SU-DHL-6 (cell line): ENCODE data around the gene UBR7.

ENCODE experiments used
- H2AFZ ChIP-seq: fragments of 200-600 bp; sonication (generic); 2 replicates; pipeline ENCODE4 v1.6.1; 2014; ENCODE audit warnings: low read depth, mild to moderate bottlenecking, moderate library complexity, mixed read lengths, antibody characterized with exemption, low read length; ENCODE audit not compliant: severe bottlenecking
- H3F3A ChIP-seq: fragments of 200-600 bp; shearing (Covaris generic); 2 replicates; pipeline ENCODE4 v1.6.0; 2016; ENCODE audit warnings: antibody characterized with exemption, mild to moderate bottlenecking; ENCODE audit not compliant: insufficient read depth
- H3K27ac ChIP-seq: fragments of 200-600 bp; sonication (generic); 2 replicates; pipeline ENCODE4 v1.5.1; 2016; ENCODE audit warnings: low read depth, mild to moderate bottlenecking, low read length, moderate library complexity, mixed read lengths
- H3K27me3 ChIP-seq: fragments of 200-600 bp; sonication (generic), shearing (Covaris generic); 2 replicates; pipeline ENCODE4 v1.6.0; 2014; ENCODE audit warnings: mild to moderate bottlenecking, low read length
- H3K36me3 ChIP-seq: fragments of 200-600 bp; sonication (generic); 2 replicates; pipeline ENCODE4 v1.6.1; 2014; ENCODE audit warnings: mild to moderate bottlenecking, low read length, mixed read lengths
- H3K4me2 ChIP-seq: fragments of 300-600, 200-600 bp; shearing (Covaris generic), sonication (generic); 2 replicates; pipeline ENCODE4 v1.6.0; 2014; ENCODE audit warnings: low read length, low read depth, mild to moderate bottlenecking; ENCODE audit not compliant: poor library complexity, severe bottlenecking
- H3K4me3 ChIP-seq: fragments of 200-600 bp; sonication (generic); 2 replicates; pipeline ENCODE4 v1.5.1; 2014; ENCODE audit warnings: antibody characterized with exemption, low read length, mild to moderate bottlenecking, mixed read lengths; ENCODE audit not compliant: insufficient read depth, poor library complexity, severe bottlenecking
- H3K79me2 ChIP-seq: fragments of 200-600 bp; sonication (generic); 2 replicates; pipeline ENCODE4 v1.6.1; 2014; ENCODE audit warnings: mild to moderate bottlenecking, low read length, moderate library complexity; ENCODE audit not compliant: insufficient read depth
- H3K9ac ChIP-seq: fragments of 200-600 bp; sonication (generic); 2 replicates; pipeline ENCODE4 v1.7.0; 2014; ENCODE audit warnings: mild to moderate bottlenecking, low read length
- H3K9me2 ChIP-seq: fragments of 200-600 bp; sonication (generic); replicated peaks from 2 replicates; pipeline ENCODE4 v1.6.1; 2014; ENCODE audit warnings: low read length; ENCODE audit not compliant: insufficient read depth
- H3K9me3 ChIP-seq: fragments of 200-600 bp; sonication (generic); 2 replicates; pipeline ENCODE4 v1.6.1; 2014; ENCODE audit warnings: low read length, mixed read lengths; ENCODE audit not compliant: insufficient read depth
- H4K20me1 ChIP-seq: fragments of 200-600 bp; sonication (generic); 2 replicates; pipeline ENCODE4 v1.6.1; 2014; ENCODE audit warnings: low read depth, mild to moderate bottlenecking, antibody characterized with exemption, low read length, moderate library complexity, mixed read lengths
- CTCF ChIP-seq: fragments of 200-600 bp; sonication (generic); IDR thresholded peaks from one replicate; pipeline ENCODE4 v1.5.1; 2017; ENCODE audit warnings: antibody characterized with exemption, mild to moderate bottlenecking, low read length, moderate library complexity; ENCODE audit not compliant: insufficient read depth, poor library complexity, severe bottlenecking
- EZH2phosphoT487 ChIP-seq: fragments of 200-600 bp; sonication (generic), shearing (Covaris generic); conservative IDR thresholded peaks from 2 replicates; pipeline ENCODE4 v1.6.1; 2018; ENCODE audit warnings: mild to moderate bottlenecking, antibody characterized with exemption, low read length, moderate library complexity, mixed read lengths

UBR7 gene

DNA sequence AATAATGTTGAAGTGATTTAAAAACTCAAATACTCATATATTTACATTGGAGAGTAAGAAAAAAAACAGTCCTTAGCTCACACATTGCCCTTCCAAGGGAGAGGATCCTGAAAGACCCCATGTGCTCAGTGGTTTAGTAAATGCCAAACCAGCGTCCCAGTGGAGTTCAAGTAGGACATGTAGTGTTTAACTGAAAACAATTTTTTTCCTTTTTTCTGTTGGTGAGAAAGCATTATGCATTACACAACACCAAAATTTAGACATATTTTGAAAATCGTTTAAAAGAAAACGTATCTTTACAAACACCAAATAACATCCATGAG lies 33.6 kb downstream of the UBR7 start:
- no peaks in the 10 kb centered on the region for H3K27me3 ChIP-seq
- TF ChIP-seq CTCF (no peak), EZH2phosphoT487 (no peak)
- H3K4me3 ChIP-seq, result no peak overlapping the region
- no peak overlapping the region for H3K9ac ChIP-seq
- H3K27ac ChIP-seq, result no peak overlapping the region
- H3K36me3 ChIP-seq, result peaks cover 10% of the 10 kb centered on the region; the same call in 1 of the 2 replicates
- H3F3A ChIP-seq, result no peaks in the 10 kb centered on the region
- H2AFZ ChIP-seq, result no peak overlapping the region
- no peaks in the 10 kb centered on the region for H3K9me2 ChIP-seq
- H3K9me3 ChIP-seq, result no peaks in the 10 kb centered on the region
- H3K79me2 ChIP-seq, result no peaks in the 10 kb centered on the region
- no peak overlapping the region for H3K4me2 ChIP-seq
- no peaks in the 10 kb centered on the region for H4K20me1 ChIP-seq

DNA sequence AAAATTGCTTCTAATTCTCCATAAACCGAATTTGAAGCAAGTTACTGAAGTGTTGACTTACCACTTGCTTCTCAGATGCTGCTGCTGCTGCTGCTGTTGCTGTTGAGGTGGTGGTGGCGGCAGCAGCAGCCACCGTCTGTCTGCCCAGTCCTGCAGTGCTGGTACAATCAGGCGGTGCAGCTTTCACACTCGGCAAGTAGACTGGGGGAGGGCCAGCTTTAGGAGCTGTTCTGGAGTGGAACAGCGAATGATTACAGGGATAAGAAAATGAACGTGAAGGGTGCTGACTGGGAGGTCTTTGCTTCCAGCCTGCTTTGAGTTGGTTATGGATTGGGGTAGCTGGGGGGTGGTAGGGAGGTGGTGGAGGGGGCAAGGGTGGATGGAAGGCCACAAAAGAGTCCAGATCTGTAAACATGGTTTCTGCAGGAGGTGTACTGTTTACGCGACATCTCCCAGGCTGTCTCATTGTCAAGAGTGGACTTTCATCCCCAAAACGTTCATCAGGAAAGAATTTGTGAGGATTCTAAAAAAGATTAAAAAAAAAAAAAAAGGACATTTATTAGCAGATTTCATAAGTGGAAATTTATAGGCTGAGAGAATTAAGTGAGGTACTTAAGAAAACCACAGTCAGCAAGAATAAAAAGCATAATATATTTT lies 38.8 kb downstream of the UBR7 start:
- no peak overlapping the region for H3K27ac ChIP-seq
- H3K9me3 ChIP-seq, result no peaks in the 10 kb centered on the region
- peaks cover 15% of the 10 kb centered on the region; the same call in 1 of the 2 replicates for H3K36me3 ChIP-seq
- no peaks in the 10 kb centered on the region for H3K9me2 ChIP-seq
- TF ChIP-seq EZH2phosphoT487 (no peak), CTCF (no peak)
- H3K27me3 ChIP-seq, result no peaks in the 10 kb centered on the region
- H3K4me2 ChIP-seq, result no peak overlapping the region
- no peaks in the 10 kb centered on the region for H4K20me1 ChIP-seq
- no peak overlapping the region for H3K9ac ChIP-seq
- no peak overlapping the region for H2AFZ ChIP-seq
- no peaks in the 10 kb centered on the region for H3F3A ChIP-seq
- H3K79me2 ChIP-seq, result no peaks in the 10 kb centered on the region
- H3K4me3 ChIP-seq, result no peak overlapping the region

GRCh38 chr14:93246534-93246933 lies 39.5 kb downstream of the UBR7 start:
- H3K36me3 ChIP-seq, result peaks cover 19% of the 10 kb centered on the region; the same call in 1 of the 2 replicates
- no peak overlapping the region for H3K4me3 ChIP-seq
- TF ChIP-seq CTCF (no peak), EZH2phosphoT487 (no peak)
- no peak overlapping the region for H3K27ac ChIP-seq
- no peak overlapping the region for H3K4me2 ChIP-seq
- H2AFZ ChIP-seq, result no peak overlapping the region
- H3K27me3 ChIP-seq, result no peaks in the 10 kb centered on the region
- H3K9me3 ChIP-seq, result no peaks in the 10 kb centered on the region
- H3K79me2 ChIP-seq, result no peaks in the 10 kb centered on the region
- H3K9ac ChIP-seq, result no peak overlapping the region
- no peaks in the 10 kb centered on the region for H4K20me1 ChIP-seq
- no peaks in the 10 kb centered on the region for H3F3A ChIP-seq
- no peaks in the 10 kb centered on the region for H3K9me2 ChIP-seq
